Osteoblast (primary cell): Measurements from ENCODE around the gene SCCPDH. TPM values are rescaled to one million over a fixed set of nuclear protein-coding genes. Genes with fewer than 3 reads are reported as not detected.

Source experiments
- DNase-seq: peaks from one replicate; pipeline ENCODE4 v3.0.0; 2011; ENCODE audit warnings: low spot score, mixed read lengths; ENCODE audit not compliant: insufficient read length; ENCODE audit errors: missing footprints
- H2AFZ ChIP-seq: 2 replicates; pipeline ENCODE4 v1.6.0; 2011; ENCODE audit warnings: mild to moderate bottlenecking, low read length
- H3K27ac ChIP-seq: 2 replicates; pipeline ENCODE4 v1.5.1; 2011; ENCODE audit warnings: mild to moderate bottlenecking, low read depth, low read length, moderate library complexity
- H3K27me3 ChIP-seq: 2 replicates; pipeline ENCODE4 v1.6.0; 2012; ENCODE audit warnings: mild to moderate bottlenecking, control low read depth, inconsistent platforms, low read length, moderate library complexity; ENCODE audit not compliant: insufficient read depth
- H3K36me3 ChIP-seq: 2 replicates; pipeline ENCODE4 v1.5.1; 2011; ENCODE audit warnings: mild to moderate bottlenecking, low read length, control low read depth, moderate library complexity; ENCODE audit not compliant: insufficient read depth
- H3K4me1 ChIP-seq: 2 replicates; pipeline ENCODE4 v1.5.1; 2011; ENCODE audit warnings: mild to moderate bottlenecking, low read length, control low read depth, moderate library complexity; ENCODE audit not compliant: insufficient read depth
- H3K4me2 ChIP-seq: 2 replicates; pipeline ENCODE4 v1.6.0; 2011; ENCODE audit warnings: mild to moderate bottlenecking, low read length; ENCODE audit not compliant: insufficient read depth
- H3K4me3 ChIP-seq: fragments of 200-600 bp; sonication (generic); 3 replicates; pipeline ENCODE4 v1.5.1; 2012; ENCODE audit warnings: mild to moderate bottlenecking, low read length, inconsistent platforms; ENCODE audit not compliant: insufficient read depth
- H3K79me2 ChIP-seq: 2 replicates; pipeline ENCODE4 v1.6.0; 2012; ENCODE audit warnings: mild to moderate bottlenecking, low read length, control low read depth, inconsistent platforms; ENCODE audit not compliant: insufficient read depth
- H3K9me3 ChIP-seq: 2 replicates; pipeline ENCODE4 v1.5.1; 2011; ENCODE audit warnings: low read depth, low read length, control low read depth
- H4K20me1 ChIP-seq: 2 replicates; pipeline ENCODE4 v1.6.0; 2012; ENCODE audit warnings: mild to moderate bottlenecking, low read length, control low read depth; ENCODE audit not compliant: insufficient read depth
- total RNA-seq: library from RNA; depleted of rRNA; stranded (reverse); fragments of >200 nt; gene quantifications from 2 replicates; pipeline ENCODE4 v1.2.3, GENCODE V29; 2012
- TF ChIP-seq, protein P1 (sequence below): IDR thresholded peaks from 2 replicates; pipeline ENCODE4 v1.5.1; 2011; ENCODE audit warnings: mild to moderate bottlenecking, low read depth, low read length, moderate library complexity; ENCODE audit errors: extremely low read depth

Gene SCCPDH
- total RNA-seq, 1 donor: 49.9 TPM

DNA sequence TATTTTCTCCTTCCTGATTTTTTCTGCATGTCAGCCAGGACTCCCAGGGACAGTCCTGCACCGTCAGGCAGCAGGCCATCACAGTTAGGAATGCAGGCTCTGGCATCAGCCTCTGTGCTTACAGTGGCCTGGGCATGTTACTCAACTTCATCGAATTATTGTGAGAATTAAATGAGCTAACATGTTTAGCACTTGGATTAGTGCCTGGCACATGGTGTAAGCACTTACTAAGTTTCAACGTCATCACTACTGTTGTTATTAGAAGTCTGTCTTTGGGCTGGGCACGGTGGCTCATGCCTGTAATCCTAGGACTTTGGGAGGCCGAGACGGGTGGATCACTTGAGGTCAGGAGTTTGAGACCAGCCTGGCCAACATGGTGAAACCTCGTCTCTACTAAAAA lies 45.1 kb downstream of the SCCPDH start:
- peak; percentile 72 for DNase-seq
- Histone ChIP-seq H3K27me3 (no peaks in the 10 kb centered on the region), H4K20me1 (no peaks in the 10 kb centered on the region), H3K4me2 (no peak overlapping the region), H3K9me3 (no peaks in the 10 kb centered on the region), H3K36me3 (peaks cover 31% of the 10 kb centered on the region), H3K27ac (peak overlapping the region; percentile 70), H3K4me3 (no peak overlapping the region), H3K4me1 (peaks cover 7% of the 10 kb centered on the region), H2AFZ (no peak overlapping the region), H3K79me2 (no peaks in the 10 kb centered on the region)
- TF ChIP-seq, protein P1, sequence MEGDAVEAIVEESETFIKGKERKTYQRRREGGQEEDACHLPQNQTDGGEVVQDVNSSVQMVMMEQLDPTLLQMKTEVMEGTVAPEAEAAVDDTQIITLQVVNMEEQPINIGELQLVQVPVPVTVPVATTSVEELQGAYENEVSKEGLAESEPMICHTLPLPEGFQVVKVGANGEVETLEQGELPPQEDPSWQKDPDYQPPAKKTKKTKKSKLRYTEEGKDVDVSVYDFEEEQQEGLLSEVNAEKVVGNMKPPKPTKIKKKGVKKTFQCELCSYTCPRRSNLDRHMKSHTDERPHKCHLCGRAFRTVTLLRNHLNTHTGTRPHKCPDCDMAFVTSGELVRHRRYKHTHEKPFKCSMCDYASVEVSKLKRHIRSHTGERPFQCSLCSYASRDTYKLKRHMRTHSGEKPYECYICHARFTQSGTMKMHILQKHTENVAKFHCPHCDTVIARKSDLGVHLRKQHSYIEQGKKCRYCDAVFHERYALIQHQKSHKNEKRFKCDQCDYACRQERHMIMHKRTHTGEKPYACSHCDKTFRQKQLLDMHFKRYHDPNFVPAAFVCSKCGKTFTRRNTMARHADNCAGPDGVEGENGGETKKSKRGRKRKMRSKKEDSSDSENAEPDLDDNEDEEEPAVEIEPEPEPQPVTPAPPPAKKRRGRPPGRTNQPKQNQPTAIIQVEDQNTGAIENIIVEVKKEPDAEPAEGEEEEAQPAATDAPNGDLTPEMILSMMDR: no peak

DNA sequence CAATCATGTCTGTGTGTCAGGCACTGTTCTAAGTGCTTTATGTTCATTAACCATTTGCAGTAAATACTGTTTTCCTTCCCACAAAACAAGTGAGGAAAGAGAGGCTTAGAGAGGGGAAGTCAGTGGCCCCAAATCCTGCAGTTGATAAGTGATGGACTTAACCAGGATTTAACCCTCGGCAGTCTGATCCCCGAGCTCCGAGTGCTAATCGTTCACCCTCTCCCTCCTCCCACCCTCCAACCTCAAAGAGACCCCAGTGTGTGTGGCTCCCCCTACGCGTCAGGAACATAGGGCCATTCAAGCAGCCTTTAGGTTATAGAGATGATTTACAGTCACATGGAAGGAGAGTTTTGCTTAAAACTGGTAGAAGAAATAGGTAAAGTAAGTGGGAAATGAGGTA lies 47.2 kb downstream of the SCCPDH start:
- Histone ChIP-seq H2AFZ (no peak overlapping the region), H4K20me1 (no peaks in the 10 kb centered on the region), H3K4me1 (peaks cover 7% of the 10 kb centered on the region), H3K9me3 (no peaks in the 10 kb centered on the region), H3K79me2 (no peaks in the 10 kb centered on the region), H3K36me3 (peaks cover 33% of the 10 kb centered on the region), H3K27ac (no peak overlapping the region), H3K27me3 (no peaks in the 10 kb centered on the region), H3K4me3 (no peak overlapping the region), H3K4me2 (no peak overlapping the region)
- no peak for DNase-seq
- TF ChIP-seq, protein P1: no peak

DNA sequence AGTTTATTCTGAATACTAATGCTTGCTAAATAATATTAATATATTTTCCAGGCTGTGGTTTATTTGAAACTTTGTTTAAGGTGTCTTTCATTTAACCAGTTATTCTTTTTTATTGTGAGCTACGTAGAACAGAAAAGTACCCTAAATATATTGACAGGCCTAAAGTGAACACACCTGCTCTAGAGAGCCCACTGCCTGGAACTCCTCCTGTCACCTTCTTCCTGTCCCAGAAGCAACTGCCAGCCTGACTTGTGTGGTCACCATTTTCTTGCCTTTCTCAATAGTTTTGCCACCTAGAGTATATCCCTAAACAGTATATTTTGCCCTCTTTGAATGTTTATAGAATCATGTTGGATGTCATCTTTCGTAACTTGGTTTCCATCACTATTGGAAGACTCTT lies 48.5 kb downstream of the SCCPDH start:
- no peaks in the 10 kb centered on the region for H3K9me3 ChIP-seq
- no peak overlapping the region for H2AFZ ChIP-seq
- DNase-seq: no peak
- TF ChIP-seq, protein P1: no peak
- no peak overlapping the region for H3K4me3 ChIP-seq
- H3K79me2 ChIP-seq: no peaks in the 10 kb centered on the region
- H3K27me3 ChIP-seq: no peaks in the 10 kb centered on the region
- no peaks in the 10 kb centered on the region for H4K20me1 ChIP-seq
- no peak overlapping the region for H3K4me2 ChIP-seq
- peaks cover 31% of the 10 kb centered on the region for H3K36me3 ChIP-seq
- H3K27ac ChIP-seq: no peak overlapping the region
- H3K4me1 ChIP-seq: peaks cover 7% of the 10 kb centered on the region

DNA sequence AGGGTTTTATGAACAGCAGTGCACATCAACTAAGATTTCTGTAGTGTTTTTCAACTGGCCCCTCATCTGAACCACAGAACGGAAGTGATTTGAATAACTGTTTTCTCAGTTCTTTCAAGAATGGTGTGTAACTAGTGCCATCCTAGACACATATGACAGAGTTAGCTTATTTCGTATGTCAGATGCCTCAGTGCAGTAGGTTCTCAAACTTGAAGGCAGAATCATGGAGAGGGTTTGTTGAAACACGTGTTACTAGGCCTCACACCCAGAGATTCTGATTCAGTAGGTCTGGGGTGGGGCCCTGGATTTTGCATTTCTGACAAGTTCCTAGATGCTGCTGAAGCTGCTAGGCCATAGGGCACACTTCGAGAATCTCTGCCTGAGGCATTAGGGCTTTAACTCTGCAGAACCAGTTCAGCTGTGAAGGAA lies 49.0 kb downstream of the SCCPDH start:
- Histone ChIP-seq H3K4me1 (peaks cover 7% of the 10 kb centered on the region), H3K36me3 (peaks cover 30% of the 10 kb centered on the region), H4K20me1 (no peaks in the 10 kb centered on the region), H3K4me2 (no peak overlapping the region), H3K4me3 (no peak overlapping the region), H2AFZ (no peak overlapping the region), H3K27ac (no peak overlapping the region), H3K27me3 (no peaks in the 10 kb centered on the region), H3K79me2 (no peaks in the 10 kb centered on the region), H3K9me3 (no peaks in the 10 kb centered on the region)
- TF ChIP-seq, protein P1: no peak
- no peak for DNase-seq
